Measurements from ENCODE around the gene PNPLA7. TPM values are rescaled to one million over a fixed set of nuclear protein-coding genes. Genes with fewer than 3 reads are reported as not detected.

PNPLA7 gene
- total RNA-seq, 4 donors from 2014 or later = 16.0 to 95.4 (median 24.9) TPM

- no peak for TF ChIP-seq CTCF (IDR thresholded peaks at IDR 0.05)
- no peak for TF ChIP-seq POLR2A (IDR thresholded peaks at IDR 0.05)
- no peak for TF ChIP-seq POLR2AphosphoS5 (IDR thresholded peaks at IDR 0.05)
- no peak for TF ChIP-seq EP300 (IDR thresholded peaks at IDR 0.05; ENCODE audit: low read depth)
- in situ Hi-C loops (cut with MboI; ENCODE audit: low pct_ligation_motif_present in 1 of 4, low pct_unique_long_range_greater_than_20kb in 1 of 4, low sequenced_read_pairs in 3 of 4) = no loop called here
- 89% methylated on average over 8 of the region's 13 CpGs; no CpG with 5 or more reads in 1 of the 2 donors for WGBS, 2 donors (ENCODE audit: low coverage in 1 of 2)
These were observed 38.1 kb upstream of the PNPLA7 start for GRCh38 chr9:137588311-137588710.

GRCh38 chr9:137586854-137587253, 36.7 kb upstream of the PNPLA7 start:
- intact Hi-C loops (cut with DNase I; ENCODE audit: low total_unique reads) (no loop called here), in situ Hi-C loops (cut with MboI; ENCODE audit: low pct_ligation_motif_present in 1 of 4, low pct_unique_long_range_greater_than_20kb in 1 of 4, low sequenced_read_pairs in 3 of 4) (no loop called here)
- no peaks in the 10 kb centered on the region for H3K27me3 ChIP-seq
- no peaks in the 10 kb centered on the region for H3K9me3 ChIP-seq
- no peaks in the 10 kb centered on the region for H3K36me3 ChIP-seq
- TF ChIP-seq POLR2AphosphoS5 (IDR thresholded peaks at IDR 0.05) (no peak), POLR2A (IDR thresholded peaks at IDR 0.05) (no peak), EP300 (IDR thresholded peaks at IDR 0.05; ENCODE audit: low read depth) (no peak), CTCF (IDR thresholded peaks at IDR 0.05) (no peak)
- peaks cover 6 to 20% (median 17%) of the 10 kb centered on the region in 4 donors for H3K4me1 ChIP-seq
- H3K4me3 ChIP-seq = no peak overlapping the region
- no peak for DNase-seq
- H3K27ac ChIP-seq = no peak overlapping the region
- 91% methylated on average over 9 of the region's 14 CpGs; no CpG with 5 or more reads in 1 of the 2 donors for WGBS, 2 donors (ENCODE audit: low coverage in 1 of 2)

More at GRCh38 chr9:137588311-137588710, 38.1 kb upstream of the PNPLA7 start:
- Histone ChIP-seq H3K9me3 (no peaks in the 10 kb centered on the region), H3K36me3 (no peaks in the 10 kb centered on the region), H3K4me3 (no peak overlapping the region), H3K27me3 (no peaks in the 10 kb centered on the region), H3K4me1 (peaks cover 6 to 20% (median 17%) of the 10 kb centered on the region in 4 donors), H3K27ac (no peak overlapping the region)
- intact Hi-C loops (cut with DNase I; ENCODE audit: low total_unique reads) = no loop called here
- DNase-seq = no peak

GRCh38 chr9:137583957-137584356, 33.8 kb upstream of the PNPLA7 start:
- no peak for DNase-seq
- Histone ChIP-seq H3K27ac (no peak overlapping the region), H3K4me3 (no peak overlapping the region), H3K4me1 (peaks cover 5 to 9% (median 7%) of the 10 kb centered on the region in 4 donors), H3K9me3 (no peaks in the 10 kb centered on the region), H3K36me3 (no peaks in the 10 kb centered on the region), H3K27me3 (no peaks in the 10 kb centered on the region)
- in situ Hi-C loops (cut with MboI; ENCODE audit: low pct_ligation_motif_present in 1 of 4, low pct_unique_long_range_greater_than_20kb in 1 of 4, low sequenced_read_pairs in 3 of 4) (no loop called here), intact Hi-C loops (cut with DNase I; ENCODE audit: low total_unique reads) (no loop called here)
- TF ChIP-seq EP300 (IDR thresholded peaks at IDR 0.05; ENCODE audit: low read depth) (no peak), POLR2AphosphoS5 (IDR thresholded peaks at IDR 0.05) (no peak), POLR2A (IDR thresholded peaks at IDR 0.05) (no peak), CTCF (IDR thresholded peaks at IDR 0.05) (no peak)
- 88% methylated on average over 8 of the region's 8 CpGs; no CpG with 5 or more reads in 1 of the 2 donors for WGBS, 2 donors (ENCODE audit: low coverage in 1 of 2)

GRCh38 chr9:137583347-137583746, 33.1 kb upstream of the PNPLA7 start:
- in situ Hi-C loops (cut with MboI; ENCODE audit: low pct_ligation_motif_present in 1 of 4, low pct_unique_long_range_greater_than_20kb in 1 of 4, low sequenced_read_pairs in 3 of 4) (no loop called here), intact Hi-C loops (cut with DNase I; ENCODE audit: low total_unique reads) (no loop called here)
- no peak overlapping the region for H3K27ac ChIP-seq
- peaks cover 4 to 6% (median 5%) of the 10 kb centered on the region in 4 donors for H3K4me1 ChIP-seq
- 85 to 88% methylated on average over 4 to 14 of the region's 14 CpGs for WGBS, 2 donors (ENCODE audit: low coverage in 1 of 2)
- H3K27me3 ChIP-seq = no peaks in the 10 kb centered on the region
- no peak overlapping the region for H3K4me3 ChIP-seq
- no peaks in the 10 kb centered on the region for H3K36me3 ChIP-seq
- TF ChIP-seq CTCF (IDR thresholded peaks at IDR 0.05) (no peak), POLR2AphosphoS5 (IDR thresholded peaks at IDR 0.05) (no peak), POLR2A (IDR thresholded peaks at IDR 0.05) (no peak), EP300 (IDR thresholded peaks at IDR 0.05; ENCODE audit: low read depth) (no peak)
- DNase-seq = no peak
- no peaks in the 10 kb centered on the region for H3K9me3 ChIP-seq

Measured in transverse colon (tissue), 4 donors.